ENCODE results near the gene JMJD4.
A peak's percentile ranks its signal among the peaks of the same experiment; 100 is the strongest.

The JMJD4 gene

DNA sequence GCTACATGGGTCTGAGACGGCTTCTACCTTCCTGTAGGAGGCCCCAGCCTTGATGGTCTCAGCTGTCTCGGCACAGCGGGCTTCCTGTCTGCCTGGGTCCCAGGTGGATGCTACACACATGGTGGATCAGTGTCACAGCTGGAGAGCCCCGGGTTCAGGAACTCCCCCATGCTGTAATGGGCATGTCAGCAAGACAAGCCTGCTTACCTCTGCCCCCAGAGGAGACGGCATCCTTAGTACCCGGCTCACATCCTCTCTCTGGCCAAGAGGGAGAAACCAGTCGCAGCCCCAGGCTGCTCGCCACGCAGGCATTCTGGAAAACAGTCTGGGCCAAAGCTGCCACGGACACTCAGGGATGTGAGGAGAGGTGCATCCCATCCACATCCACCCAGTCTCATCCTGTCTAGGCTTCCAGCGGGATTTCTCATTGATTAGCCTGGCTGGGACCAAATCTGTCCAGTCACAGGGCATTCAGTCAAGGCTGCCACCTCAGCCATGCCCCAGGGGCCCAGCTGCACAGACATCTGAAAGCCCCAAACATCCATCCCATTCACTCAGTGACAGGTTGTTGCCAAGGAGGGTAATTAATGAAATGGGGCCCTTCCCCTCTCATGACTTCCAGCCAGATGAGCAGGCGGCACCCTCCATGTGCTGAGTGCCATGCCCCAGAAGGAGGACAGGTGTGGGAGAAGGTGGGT lies 10.6 kb upstream of the JMJD4 start:
- FAIRE-seq (no peak), DNase-seq (ENCODE audit: insufficient read length, low spot score) (no peak)
- TF ChIP-seq, protein P1, sequence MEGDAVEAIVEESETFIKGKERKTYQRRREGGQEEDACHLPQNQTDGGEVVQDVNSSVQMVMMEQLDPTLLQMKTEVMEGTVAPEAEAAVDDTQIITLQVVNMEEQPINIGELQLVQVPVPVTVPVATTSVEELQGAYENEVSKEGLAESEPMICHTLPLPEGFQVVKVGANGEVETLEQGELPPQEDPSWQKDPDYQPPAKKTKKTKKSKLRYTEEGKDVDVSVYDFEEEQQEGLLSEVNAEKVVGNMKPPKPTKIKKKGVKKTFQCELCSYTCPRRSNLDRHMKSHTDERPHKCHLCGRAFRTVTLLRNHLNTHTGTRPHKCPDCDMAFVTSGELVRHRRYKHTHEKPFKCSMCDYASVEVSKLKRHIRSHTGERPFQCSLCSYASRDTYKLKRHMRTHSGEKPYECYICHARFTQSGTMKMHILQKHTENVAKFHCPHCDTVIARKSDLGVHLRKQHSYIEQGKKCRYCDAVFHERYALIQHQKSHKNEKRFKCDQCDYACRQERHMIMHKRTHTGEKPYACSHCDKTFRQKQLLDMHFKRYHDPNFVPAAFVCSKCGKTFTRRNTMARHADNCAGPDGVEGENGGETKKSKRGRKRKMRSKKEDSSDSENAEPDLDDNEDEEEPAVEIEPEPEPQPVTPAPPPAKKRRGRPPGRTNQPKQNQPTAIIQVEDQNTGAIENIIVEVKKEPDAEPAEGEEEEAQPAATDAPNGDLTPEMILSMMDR (IDR thresholded peaks at IDR 0.05; ENCODE audit: insufficient read depth, missing control alignments): no peak

DNA sequence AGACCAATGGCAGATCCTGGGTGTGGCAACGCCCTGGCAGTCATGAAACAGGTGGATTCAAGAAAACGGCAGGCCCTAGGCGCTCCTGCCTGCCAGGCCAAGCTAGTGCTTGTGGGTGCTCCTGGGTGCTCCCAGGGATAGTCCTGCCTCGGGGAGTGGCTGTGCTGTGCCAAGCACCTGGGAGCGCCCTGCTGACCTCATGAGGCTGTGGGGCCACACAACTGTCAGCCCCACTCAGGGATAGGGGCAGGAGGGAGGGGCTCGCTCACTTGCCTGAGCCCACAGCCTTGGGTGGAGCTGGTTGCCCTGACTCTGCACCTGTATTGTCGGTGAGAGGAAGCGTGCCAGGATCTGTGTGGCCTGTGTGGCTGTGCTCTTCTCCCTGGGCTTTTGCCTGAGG lies 9.6 kb upstream of the JMJD4 start:
- DNase-seq (ENCODE audit: insufficient read length, low spot score) (no peak), FAIRE-seq (no peak)
- TF ChIP-seq, protein P1 (IDR thresholded peaks at IDR 0.05; ENCODE audit: insufficient read depth, missing control alignments): no peak

DNA sequence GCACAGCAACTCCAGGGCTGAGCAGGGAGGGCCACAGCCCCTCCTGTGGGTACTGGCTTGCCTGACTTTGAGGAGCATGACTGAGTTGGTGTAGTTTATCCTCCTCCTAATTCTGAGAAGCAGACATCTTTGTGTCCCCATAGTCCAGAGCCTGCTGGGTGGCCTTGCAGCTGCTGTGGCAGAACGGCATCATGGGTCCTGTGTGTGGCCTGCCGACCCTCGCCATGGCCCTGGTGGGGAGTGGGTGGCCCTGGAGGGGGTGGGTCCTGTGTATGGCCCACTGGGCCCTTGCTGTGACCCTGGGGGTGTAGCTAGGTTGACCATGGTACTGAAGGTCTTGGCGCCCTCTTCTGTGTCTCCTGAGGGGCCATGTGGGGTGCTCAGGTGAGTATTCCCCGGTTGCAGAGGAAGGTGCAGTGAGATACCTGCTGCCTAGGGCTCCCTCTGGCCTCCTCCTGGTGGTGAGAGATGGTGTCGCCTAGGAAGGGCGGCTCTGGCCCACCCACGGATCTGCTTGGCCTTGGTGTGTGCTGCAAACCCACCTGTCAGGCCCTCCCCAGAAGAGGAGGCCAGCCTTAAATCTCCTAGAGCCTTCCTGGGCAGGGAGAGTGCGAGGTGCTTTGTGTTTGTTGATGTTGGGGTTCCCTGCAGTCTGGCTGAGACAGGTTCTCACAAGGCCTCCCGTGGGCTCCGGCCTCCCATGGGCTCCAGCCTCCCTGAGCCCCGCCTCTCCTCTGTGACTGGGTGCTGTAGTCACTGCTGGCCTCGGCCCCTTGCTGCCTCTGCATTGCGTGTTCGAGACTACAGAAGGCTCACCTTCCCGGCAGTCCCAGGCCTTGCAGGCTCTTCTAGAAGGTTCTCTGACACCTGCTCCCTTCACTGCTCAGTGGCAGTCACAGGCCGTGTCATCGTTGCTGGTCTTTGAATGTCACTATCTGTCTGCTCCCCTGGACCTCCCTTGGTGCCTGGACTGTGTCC lies 7.9 kb upstream of the JMJD4 start:
- TF ChIP-seq, protein P1 (IDR thresholded peaks at IDR 0.05; ENCODE audit: insufficient read depth, missing control alignments): no peak
- DNase-seq (ENCODE audit: insufficient read length, low spot score) (peak; percentile 12), FAIRE-seq (no peak)

DNA sequence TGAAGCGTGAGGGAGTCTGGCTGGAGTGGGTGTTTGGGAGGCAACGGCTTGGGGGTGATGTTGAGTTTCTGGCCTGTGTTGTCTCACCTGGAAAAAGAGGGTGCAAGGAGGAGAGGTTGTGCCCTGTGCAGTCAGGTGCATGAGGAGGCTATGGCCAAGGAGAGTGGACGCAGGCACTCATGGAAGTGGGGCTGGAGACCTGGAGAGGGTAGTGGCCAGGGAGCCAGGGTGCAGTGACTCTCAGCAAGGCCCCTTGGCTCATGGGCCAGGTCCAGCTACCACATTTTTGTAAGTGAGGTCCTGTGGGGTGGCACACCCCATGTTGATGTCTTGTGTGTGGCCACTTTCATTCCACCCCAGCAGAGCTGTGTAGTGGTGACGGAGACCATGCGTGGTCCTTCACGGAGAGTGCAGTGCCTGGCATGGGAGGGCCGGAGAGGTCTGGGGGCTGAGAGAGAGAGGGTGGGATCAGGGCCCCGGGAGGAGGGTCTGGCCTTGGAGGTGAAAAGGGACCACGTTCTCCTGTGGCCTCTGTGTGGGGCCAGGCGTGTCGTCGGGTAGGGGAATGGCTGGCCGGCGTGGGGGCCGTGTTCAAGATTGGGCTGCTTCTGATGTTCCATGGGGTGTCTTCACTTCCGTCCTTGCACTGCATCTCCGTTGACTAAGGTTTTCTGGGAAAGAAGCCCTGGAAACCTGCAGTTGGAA lies 6.2 kb upstream of the JMJD4 start:
- no peak for FAIRE-seq
- TF ChIP-seq, protein P1 (IDR thresholded peaks at IDR 0.05; ENCODE audit: insufficient read depth, missing control alignments): no peak
- DNase-seq (ENCODE audit: insufficient read length, low spot score): peak; percentile 11

DNA sequence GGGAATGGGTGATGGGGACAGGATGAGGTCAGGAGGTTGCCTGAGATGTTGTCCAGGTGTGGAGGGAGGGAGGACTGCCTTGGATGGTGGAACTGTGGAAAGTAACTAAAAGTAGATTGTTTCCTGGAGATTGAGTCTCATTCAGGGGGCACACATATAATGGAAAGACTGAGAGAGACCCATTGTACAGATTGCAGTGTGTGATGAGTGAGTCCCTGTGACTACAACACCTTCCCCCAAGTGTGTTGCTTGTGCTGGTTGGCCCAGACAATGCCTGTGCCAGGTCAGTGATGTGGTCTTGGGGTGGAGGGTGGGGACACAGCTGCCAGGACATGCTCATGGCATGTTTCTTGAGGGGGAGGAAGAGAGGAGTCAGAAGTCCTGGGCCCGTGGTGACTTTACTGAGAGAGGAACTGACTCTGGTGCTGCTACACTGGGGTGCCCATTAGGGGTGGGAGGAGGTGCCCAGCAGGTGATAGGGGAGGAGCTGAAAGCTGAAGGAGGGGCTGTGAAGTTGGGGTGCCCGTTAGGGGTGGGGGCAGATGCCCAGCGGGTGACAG lies 5.4 kb upstream of the JMJD4 start:
- no peak for DNase-seq (ENCODE audit: insufficient read length, low spot score)
- no peak for FAIRE-seq
- TF ChIP-seq, protein P1 (IDR thresholded peaks at IDR 0.05; ENCODE audit: insufficient read depth, missing control alignments): no peak

DNA sequence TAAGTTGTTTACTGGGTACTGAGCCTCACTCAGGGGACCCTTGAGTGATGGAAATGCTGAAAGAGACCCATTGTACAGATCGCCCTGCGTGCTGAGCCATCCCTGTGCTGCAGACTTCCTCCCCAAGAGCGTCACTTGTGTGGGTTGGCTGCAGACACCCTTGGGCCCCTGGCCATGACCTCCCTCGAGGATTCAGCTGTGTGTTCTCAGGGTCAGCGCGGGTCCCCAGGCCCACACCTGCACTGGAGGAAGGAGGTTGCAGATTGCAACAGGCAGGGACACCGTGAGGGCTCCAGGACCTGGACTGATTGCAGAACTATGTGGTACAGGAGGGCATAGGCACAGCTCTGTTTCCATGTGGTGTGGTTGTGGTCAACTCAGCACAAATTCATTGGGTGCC lies 4.5 kb upstream of the JMJD4 start:
- DNase-seq (ENCODE audit: insufficient read length, low spot score) (no peak), FAIRE-seq (no peak)
- TF ChIP-seq, protein P1 (IDR thresholded peaks at IDR 0.05; ENCODE audit: insufficient read depth, missing control alignments): no peak

Data from D721Med (cell line).